GM18508 (cell line): ENCODE measurements around the gene DSG1.
"Not testable (repeated sequence)": the region's sequence is repeated elsewhere in the genome, so short reads cannot be mapped to it uniquely, and the experiment has no call there.

Experiments
- ATAC-seq: cut with Tn5 transposase; IDR thresholded peaks from one replicate; pipeline ENCODE4 v1.9.1; 2021; ENCODE audit warnings: moderate number of reproducible peaks; ENCODE audit not compliant: insufficient read depth, unreplicated experiment

Gene DSG1

GRCh38 chr18:31329787-31330438 lies 12.0 kb downstream of the DSG1 start:
- ATAC-seq, result no peak

- no peak for ATAC-seq
Observed at GRCh38 chr18:31343454-31343853, 25.5 kb downstream of the DSG1 start.

GRCh38 chr18:31353336-31353735 lies 35.4 kb downstream of the DSG1 start:
- ATAC-seq, result not testable (repeated sequence)

- no peak for ATAC-seq
Observed at GRCh38 chr18:31354990-31355389, 37.0 kb downstream of the DSG1 start.

GRCh38 chr18:31356025-31356424 lies 38.1 kb downstream of the DSG1 start:
- ATAC-seq, result no peak

- ATAC-seq, result no peak
Observed at GRCh38 chr18:31364190-31364589, 46.2 kb downstream of the DSG1 start.

GRCh38 chr18:31369478-31369877 lies 51.5 kb downstream of the DSG1 start:
- no peak for ATAC-seq

- ATAC-seq, result no peak
Observed at GRCh38 chr18:31371989-31372388, 54.0 kb downstream of the DSG1 start.

- ATAC-seq, result no peak
Observed at GRCh38 chr18:31373641-31374040, 55.7 kb downstream of the DSG1 start.

GRCh38 chr18:31376477-31376876 lies 58.5 kb downstream of the DSG1 start, which contains the start of gene DSG4:
DSG4 (plus strand) TSS chr18:31376777; CDS start chr18:31376912, 135 bp downstream.
- ATAC-seq, result no peak

- ATAC-seq, result no peak
Observed at GRCh38 chr18:31380912-31381311, 63.0 kb downstream of the DSG1 start.

- ATAC-seq, result no peak
Observed at GRCh38 chr18:31382107-31382506, 64.1 kb downstream of the DSG1 start.

- no peak for ATAC-seq
Observed at GRCh38 chr18:31386741-31387140, 68.8 kb downstream of the DSG1 start.

- ATAC-seq, result no peak
Observed at GRCh38 chr18:31393286-31393685, 75.3 kb downstream of the DSG1 start.

- no peak for ATAC-seq
Observed at GRCh38 chr18:31396796-31397612, 79.0 kb downstream of the DSG1 start.

GRCh38 chr18:31398191-31398590 lies 80.2 kb downstream of the DSG1 start:
- ATAC-seq, result no peak

- ATAC-seq, result no peak
Observed at GRCh38 chr18:31399306-31400032, 81.5 kb downstream of the DSG1 start.

GRCh38 chr18:31401156-31402025 lies 83.4 kb downstream of the DSG1 start:
- no peak for ATAC-seq

GRCh38 chr18:31402026-31402373 lies 84.0 kb downstream of the DSG1 start:
- no peak for ATAC-seq

GRCh38 chr18:31403409-31403808 lies 85.4 kb downstream of the DSG1 start:
- no peak for ATAC-seq
